LNCaP clone FGC (cell line): ENCODE measurements around the gene MOB4.
A peak's percentile ranks its signal among the peaks of the same experiment; 100 is the strongest.
"Not testable (repeated sequence)": the region's sequence is repeated elsewhere in the genome, so short reads cannot be mapped to it uniquely, and the experiment has no call there.

Experiments
- DNase-seq: peaks from one replicate; pipeline ENCODE4 v3.0.0-alpha.2; 2011; ENCODE audit warnings: low read depth
- H3K4me3 ChIP-seq: 2 replicates; pipeline ENCODE4 v1.5.1; 2011; ENCODE audit warnings: mild to moderate bottlenecking, low read depth, low read length, control low read depth
- TF ChIP-seq, protein P1 (sequence below): IDR thresholded peaks from 2 replicates; pipeline ENCODE4 v1.5.1; 2012; ENCODE audit warnings: mild to moderate bottlenecking; ENCODE audit not compliant: control insufficient read depth, insufficient read depth; ENCODE audit errors: extremely low read depth

Gene MOB4

DNA sequence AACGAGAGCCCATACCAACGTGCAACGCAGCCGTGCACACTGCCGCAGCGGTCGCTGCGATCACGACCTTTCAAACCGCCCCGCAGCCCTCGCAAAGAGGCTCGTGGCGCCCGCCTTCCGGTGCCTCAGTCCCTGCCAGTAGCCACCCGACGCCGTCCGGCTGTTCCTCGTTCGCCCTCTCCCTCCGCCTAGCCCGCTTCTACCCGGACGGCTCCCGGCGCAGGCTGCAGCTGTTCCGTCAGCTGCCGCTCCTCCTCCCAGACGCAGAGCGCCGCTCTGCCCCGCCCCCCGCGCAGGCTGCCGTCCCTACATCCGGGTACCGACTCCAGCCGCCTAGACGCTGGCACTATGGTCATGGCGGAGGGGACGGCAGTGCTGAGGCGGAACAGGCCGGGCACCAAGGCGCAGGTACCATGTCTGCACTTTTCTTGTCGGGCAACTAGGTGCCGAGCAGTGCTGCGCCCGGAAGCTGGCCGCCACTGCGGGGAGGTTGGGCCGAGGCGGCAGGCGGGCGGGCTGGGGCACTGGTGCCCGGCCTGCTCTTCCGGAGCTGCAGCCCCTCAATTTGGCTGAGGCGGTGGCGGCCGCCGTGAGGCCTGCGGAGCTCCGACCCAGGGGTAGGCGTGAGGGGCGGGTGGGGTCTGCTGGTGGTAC is at the start of gene MOB4:
Gene MOB4, plus strand, starts transcription at position 328 of the 654 bp plus-strand sequence. Its CDS starts 21 bp downstream, at position 349.
- peak within 1 kb of the TSS; percentile 88 for H3K4me3 ChIP-seq
- DNase-seq, result peak; percentile 77
- TF ChIP-seq, protein P1, sequence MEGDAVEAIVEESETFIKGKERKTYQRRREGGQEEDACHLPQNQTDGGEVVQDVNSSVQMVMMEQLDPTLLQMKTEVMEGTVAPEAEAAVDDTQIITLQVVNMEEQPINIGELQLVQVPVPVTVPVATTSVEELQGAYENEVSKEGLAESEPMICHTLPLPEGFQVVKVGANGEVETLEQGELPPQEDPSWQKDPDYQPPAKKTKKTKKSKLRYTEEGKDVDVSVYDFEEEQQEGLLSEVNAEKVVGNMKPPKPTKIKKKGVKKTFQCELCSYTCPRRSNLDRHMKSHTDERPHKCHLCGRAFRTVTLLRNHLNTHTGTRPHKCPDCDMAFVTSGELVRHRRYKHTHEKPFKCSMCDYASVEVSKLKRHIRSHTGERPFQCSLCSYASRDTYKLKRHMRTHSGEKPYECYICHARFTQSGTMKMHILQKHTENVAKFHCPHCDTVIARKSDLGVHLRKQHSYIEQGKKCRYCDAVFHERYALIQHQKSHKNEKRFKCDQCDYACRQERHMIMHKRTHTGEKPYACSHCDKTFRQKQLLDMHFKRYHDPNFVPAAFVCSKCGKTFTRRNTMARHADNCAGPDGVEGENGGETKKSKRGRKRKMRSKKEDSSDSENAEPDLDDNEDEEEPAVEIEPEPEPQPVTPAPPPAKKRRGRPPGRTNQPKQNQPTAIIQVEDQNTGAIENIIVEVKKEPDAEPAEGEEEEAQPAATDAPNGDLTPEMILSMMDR, result 0 out of 2 replicates have a peak, but pooled peaks have one; percentile 6

DNA sequence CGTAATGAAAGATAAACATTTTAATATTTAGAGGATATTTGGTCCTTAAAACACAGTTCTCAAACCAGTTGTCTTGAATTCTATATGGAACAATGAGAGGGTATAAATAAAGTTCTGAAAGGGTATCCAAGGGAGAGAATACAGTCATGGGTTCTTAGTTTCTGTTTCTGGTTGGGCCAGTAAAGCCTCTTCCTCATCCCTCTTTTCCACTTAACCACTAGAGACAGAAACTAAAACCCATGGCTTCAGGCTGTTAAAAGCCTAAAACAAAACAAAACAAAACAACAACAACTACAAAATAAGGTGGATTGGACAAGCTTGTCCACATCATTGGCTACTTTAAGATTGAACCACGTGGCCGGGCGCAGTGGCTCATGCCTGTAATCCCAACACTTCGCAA is 43.7 kb upstream of the MOB4 start:
- TF ChIP-seq, protein P1, result no peak
- no peak for DNase-seq
- no peak overlapping the region for H3K4me3 ChIP-seq

DNA sequence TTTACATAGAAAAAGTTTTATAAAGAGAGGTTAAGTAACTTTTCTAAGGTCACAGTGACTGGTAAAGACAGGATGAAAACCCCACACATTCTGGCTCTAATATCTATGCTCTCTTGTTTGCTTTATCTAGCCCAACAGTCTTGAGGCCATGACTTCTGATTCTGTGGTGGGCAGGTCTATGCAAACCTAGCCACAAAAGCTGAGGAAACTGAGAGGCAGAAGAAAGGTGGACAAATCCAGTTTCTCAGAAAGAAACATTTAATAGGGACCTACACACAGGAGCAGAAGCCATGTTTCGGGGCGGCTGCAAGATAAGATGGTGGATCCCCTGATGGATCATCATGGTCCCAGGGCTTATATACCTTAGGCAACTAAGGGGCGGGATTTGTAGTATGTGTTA is 38.1 kb upstream of the MOB4 start:
- TF ChIP-seq, protein P1, result no peak
- no peak for DNase-seq
- no peak overlapping the region for H3K4me3 ChIP-seq

DNA sequence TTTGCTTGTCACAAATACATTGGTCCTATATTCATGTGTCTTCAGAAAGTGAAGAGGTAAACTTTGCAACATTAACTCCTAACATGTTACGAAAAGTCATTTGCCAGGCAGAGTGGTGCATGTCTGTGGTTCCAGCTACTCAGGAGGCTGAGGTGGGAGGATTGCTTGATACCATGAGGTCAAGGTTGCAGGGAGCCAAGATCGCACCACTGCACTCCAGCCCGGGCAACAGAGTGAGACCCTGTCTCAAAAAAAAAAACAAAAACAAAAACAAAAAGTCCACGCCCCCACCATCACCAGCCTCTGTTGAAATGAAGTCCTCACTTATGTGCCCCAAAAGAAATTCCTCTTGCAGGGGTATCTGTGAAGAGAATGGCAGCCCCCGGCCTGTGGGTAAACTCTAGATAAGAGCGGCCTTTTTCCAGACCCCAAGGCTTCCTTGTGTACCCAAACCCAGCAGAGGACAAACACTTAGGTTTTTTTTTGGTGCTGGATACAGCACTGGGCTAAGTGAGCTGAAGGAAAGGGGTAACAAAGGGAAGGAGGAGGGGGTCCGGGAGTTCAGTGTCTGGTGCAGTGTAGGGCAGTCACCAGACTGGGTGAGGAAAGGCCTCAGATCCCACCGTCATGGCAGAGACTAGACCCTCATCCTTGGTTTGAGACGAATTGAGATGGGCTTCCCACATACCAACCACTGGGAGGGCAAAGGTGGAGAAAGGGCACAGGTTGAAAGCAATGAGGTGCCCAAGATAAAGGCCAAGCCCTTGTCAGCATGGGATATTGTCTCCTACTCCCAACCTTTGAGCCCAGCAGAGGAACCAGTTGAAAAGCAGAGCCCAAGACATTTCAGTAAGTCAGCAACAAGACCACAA is 35.5 kb upstream of the MOB4 start:
- no peak for DNase-seq
- TF ChIP-seq, protein P1, result no peak
- no peak overlapping the region for H3K4me3 ChIP-seq

DNA sequence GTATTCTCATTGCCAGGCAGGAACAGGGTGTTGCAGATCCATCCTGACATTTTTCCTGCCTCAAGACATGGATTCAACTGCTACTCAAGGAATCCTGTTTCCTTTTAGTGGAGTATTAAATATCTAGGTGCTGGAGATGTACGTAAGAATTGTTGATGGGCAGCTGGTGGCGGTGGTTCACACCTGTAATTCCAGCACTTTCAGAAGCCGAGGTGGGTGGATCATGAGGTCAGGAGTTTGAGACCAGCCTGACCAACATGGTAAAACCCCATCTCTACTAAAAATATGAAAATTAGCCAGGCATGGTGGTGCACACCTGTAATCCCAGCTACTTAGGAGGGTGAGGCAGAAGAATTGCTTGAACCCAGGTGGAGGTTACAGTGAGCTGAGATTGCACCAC is 31.6 kb upstream of the MOB4 start:
- H3K4me3 ChIP-seq, DNase-seq: not testable (repeated sequence)

DNA sequence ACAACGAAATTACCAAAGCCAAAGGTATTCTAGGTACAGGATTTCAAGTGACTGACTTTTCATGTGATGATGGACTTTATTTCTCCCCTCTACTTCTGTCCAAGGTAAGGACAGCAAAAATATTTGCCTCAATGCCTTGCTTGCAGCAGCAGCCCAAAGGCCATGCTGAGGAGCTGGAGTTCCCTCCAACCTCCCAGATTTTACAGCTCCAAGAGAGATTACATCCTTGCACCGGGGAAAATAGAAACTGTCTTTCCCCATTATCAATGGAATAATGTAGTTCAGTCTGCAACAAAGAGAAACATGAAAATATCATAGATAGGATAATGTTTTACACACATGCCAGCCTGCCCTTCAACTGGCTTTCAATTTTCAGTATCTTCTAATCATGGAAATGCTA is 29.7 kb upstream of the MOB4 start:
- TF ChIP-seq, protein P1, result no peak
- no peak for DNase-seq
- H3K4me3 ChIP-seq, result no peak overlapping the region

DNA sequence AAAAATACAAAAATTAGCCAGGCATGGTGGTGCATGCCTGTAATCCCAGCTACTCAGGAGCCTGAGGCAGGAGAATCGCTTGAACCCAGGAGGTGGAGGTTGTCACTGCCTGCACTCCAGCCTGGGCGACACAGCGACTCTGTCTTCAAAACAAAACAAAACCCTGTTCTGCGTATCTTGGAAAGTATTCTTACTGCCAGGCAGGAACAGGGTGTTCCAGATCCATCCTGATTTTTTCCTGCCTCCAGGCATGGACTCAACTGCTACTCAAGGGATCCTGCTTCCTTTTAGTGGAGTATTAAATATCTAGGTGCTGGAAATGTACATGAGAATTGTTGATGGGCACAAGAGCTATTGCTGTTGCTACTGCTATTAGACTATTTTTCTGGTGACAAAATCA is 28.5 kb upstream of the MOB4 start:
- TF ChIP-seq, protein P1, result no peak
- no peak overlapping the region for H3K4me3 ChIP-seq
- no peak for DNase-seq
